Stimulated activated CD4-positive, alpha-beta T cell treated with anti-CD3 and anti-CD28 coated beads, Interleukin-2, amount 100 ng/mL, for 48 hours (primary cell): ENCODE results near the gene MTMR10.
A peak's percentile ranks its signal among the peaks of the same experiment; 100 is the strongest.

Experiments used
- DNase-seq, 2 donors: peaks; one replicate each; pipeline ENCODE4 v3.0.0-alpha.2; 2020

MTMR10 gene

GRCh38 chr15:30917013-30917412 lies 74.4 kb downstream of the MTMR10 start:
- DNase-seq: no peak

GRCh38 chr15:30913761-30914160 lies 77.7 kb downstream of the MTMR10 start:
- DNase-seq: no peak

- no peak for DNase-seq
Measured at GRCh38 chr15:30906366-30906765, 85.1 kb downstream of the MTMR10 start.

- no peak for DNase-seq
Measured at GRCh38 chr15:30905821-30906220, 85.6 kb downstream of the MTMR10 start.

- DNase-seq: no peak
Measured at GRCh38 chr15:30904812-30905211, 86.6 kb downstream of the MTMR10 start.

- peak; percentile 74 to 80 for DNase-seq
Measured at GRCh38 chr15:30903497-30904187, 87.8 kb downstream of the MTMR10 start, which contains the start of gene FAN1. Gene FAN1 (plus strand): TSS chr15:30903915. CDS start chr15:30904664, 749 bp downstream.

- DNase-seq: no peak
Measured at GRCh38 chr15:30901889-30902288, 89.5 kb downstream of the MTMR10 start.

- no peak for DNase-seq
Measured at GRCh38 chr15:30896211-30896606, 95.2 kb downstream of the MTMR10 start.

- DNase-seq: no peak
Measured at GRCh38 chr15:30895461-30896210, 95.8 kb downstream of the MTMR10 start.

- DNase-seq: no peak
Measured at GRCh38 chr15:30889196-30889595, 102.2 kb downstream of the MTMR10 start.
